ENCODE results near the gene IL18. TPM values are rescaled to one million over a fixed set of nuclear protein-coding genes. Genes with fewer than 3 reads are reported as not detected.
"Not testable (repeated sequence)": the region's sequence is repeated elsewhere in the genome, so short reads cannot be mapped to it uniquely, and the experiment has no call there.

Gene IL18
- total RNA-seq, 2 experiments from 2014 or later = not detected

DNA sequence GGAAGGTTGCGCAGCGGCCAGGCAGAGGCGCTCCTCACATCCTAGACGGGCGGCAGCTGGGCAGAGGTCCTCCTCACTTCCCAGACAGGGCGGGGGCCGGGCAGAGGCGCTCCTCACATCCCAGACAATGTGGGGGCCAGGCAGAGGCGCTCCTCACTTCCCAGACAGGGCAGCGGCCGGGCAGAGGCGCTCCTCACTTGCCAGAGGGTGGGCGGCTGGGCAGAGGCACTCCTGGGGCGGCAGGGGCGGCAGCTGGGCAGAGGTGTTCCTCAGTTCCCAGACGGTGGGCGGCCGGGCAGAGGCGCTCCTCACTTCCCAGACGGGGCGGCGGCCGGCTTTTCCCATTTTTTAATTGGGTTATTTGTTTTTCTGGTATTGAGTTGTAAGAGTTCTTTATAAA lies 42.2 kb upstream of the IL18 start:
- Mint-ChIP-seq H3K27ac (no peak overlapping the region), H3K36me3 (ENCODE audit: low read depth) (no peaks in the 10 kb centered on the region), H3K4me3 (no peak overlapping the region), H3K27me3 (peaks cover 2% of the 10 kb centered on the region), H3K9me3 (no peaks in the 10 kb centered on the region), H3K4me1 (ENCODE audit: low read depth) (no peaks in the 10 kb centered on the region)
- POLR2A ChIA-PET = no interaction called here
- intact Hi-C loops (cut with micrococcal nuclease) = no loop called here
- ATAC-seq (no peak), DNase-seq (no peak)
- TF ChIP-seq, protein P1, sequence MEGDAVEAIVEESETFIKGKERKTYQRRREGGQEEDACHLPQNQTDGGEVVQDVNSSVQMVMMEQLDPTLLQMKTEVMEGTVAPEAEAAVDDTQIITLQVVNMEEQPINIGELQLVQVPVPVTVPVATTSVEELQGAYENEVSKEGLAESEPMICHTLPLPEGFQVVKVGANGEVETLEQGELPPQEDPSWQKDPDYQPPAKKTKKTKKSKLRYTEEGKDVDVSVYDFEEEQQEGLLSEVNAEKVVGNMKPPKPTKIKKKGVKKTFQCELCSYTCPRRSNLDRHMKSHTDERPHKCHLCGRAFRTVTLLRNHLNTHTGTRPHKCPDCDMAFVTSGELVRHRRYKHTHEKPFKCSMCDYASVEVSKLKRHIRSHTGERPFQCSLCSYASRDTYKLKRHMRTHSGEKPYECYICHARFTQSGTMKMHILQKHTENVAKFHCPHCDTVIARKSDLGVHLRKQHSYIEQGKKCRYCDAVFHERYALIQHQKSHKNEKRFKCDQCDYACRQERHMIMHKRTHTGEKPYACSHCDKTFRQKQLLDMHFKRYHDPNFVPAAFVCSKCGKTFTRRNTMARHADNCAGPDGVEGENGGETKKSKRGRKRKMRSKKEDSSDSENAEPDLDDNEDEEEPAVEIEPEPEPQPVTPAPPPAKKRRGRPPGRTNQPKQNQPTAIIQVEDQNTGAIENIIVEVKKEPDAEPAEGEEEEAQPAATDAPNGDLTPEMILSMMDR (IDR thresholded peaks at IDR 0.05) = no peak
- CTCF ChIA-PET = interaction anchor here (0.8 to 1.2 kb wide), 3 partner anchors 13 to 74 kb away, joined by 3 to 4 read pairs (median 3); partner anchors contain the start of gene BCO2

- Mint-ChIP-seq H3K27me3 (no peaks in the 10 kb centered on the region), H3K36me3 (ENCODE audit: low read depth) (no peaks in the 10 kb centered on the region), H3K9me3 (no peaks in the 10 kb centered on the region), H3K27ac (no peak overlapping the region), H3K4me3 (no peak overlapping the region), H3K4me1 (ENCODE audit: low read depth) (no peaks in the 10 kb centered on the region)
- no peak for DNase-seq
- CTCF ChIA-PET = interaction anchor here (0.7 to 1.4 kb wide), 3 partner anchors 19 to 126 kb away, joined by 3 to 6 read pairs (median 5); no protein-coding TSS in a partner anchor
- intact Hi-C loops (cut with micrococcal nuclease) = no loop called here
- TF ChIP-seq, protein P1 (IDR thresholded peaks at IDR 0.05) = no peak
- ATAC-seq = no peak
- POLR2A ChIA-PET = no interaction called here
Observed at GRCh38 chr11:112200252-112200651, 36.4 kb upstream of the IL18 start.

GRCh38 chr11:112199101-112199500 lies 35.2 kb upstream of the IL18 start:
- POLR2A ChIA-PET, H3K27me3 Mint-ChIP-seq: not testable (repeated sequence)

GRCh38 chr11:112196519-112197087 lies 32.7 kb upstream of the IL18 start:
- Mint-ChIP-seq H3K4me3 (no peak overlapping the region), H3K36me3 (ENCODE audit: low read depth) (no peaks in the 10 kb centered on the region), H3K27ac (no peak overlapping the region), H3K4me1 (ENCODE audit: low read depth) (no peaks in the 10 kb centered on the region), H3K27me3 (no peaks in the 10 kb centered on the region), H3K9me3 (no peaks in the 10 kb centered on the region)
- intact Hi-C loops (cut with micrococcal nuclease) = no loop called here
- DNase-seq (no peak), ATAC-seq (no peak)
- CTCF ChIA-PET = no interaction called here
- POLR2A ChIA-PET = no interaction called here
- TF ChIP-seq, protein P1 (IDR thresholded peaks at IDR 0.05) = no peak

More at GRCh38 chr11:112199101-112199500, 35.2 kb upstream of the IL18 start:
- CTCF ChIA-PET = interaction anchor here (1.0 to 1.4 kb wide), 2 partner anchors 20 to 269 kb away, joined by 4 to 5 read pairs; no protein-coding TSS in a partner anchor
- DNase-seq; ATAC-seq; H3K4me1 Mint-ChIP-seq (ENCODE audit: low read depth); H3K27ac Mint-ChIP-seq; intact Hi-C loops (cut with micrococcal nuclease); H3K9me3 Mint-ChIP-seq; H3K4me3 Mint-ChIP-seq; H3K36me3 Mint-ChIP-seq (ENCODE audit: low read depth): not testable (repeated sequence)

GRCh38 chr11:112195951-112196351 lies 32.1 kb upstream of the IL18 start:
- no peaks in the 10 kb centered on the region for H3K9me3 Mint-ChIP-seq

DNA sequence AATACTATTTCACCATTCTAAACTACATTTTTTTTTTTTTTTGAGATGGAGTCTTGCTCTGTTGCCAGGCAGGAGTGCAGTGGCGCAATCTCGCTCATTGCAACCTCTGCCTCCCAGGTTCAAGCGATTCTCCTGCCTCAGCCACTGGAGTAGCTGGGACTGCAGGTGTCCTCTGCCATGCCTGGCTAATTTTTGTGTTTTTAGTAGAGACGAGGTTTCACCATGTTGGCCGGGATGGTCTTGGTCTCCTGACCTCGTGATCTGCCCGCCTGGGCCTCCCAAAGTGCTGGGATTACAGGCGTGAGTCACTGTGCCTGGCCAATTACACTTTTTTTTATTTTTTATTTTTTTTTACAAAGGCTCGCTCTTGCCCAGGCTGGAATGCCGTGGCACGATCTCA lies 31.2 kb upstream of the IL18 start:
- DNase-seq; POLR2A ChIA-PET; H3K27me3 Mint-ChIP-seq; H3K36me3 Mint-ChIP-seq (ENCODE audit: low read depth); H3K4me3 Mint-ChIP-seq; H3K27ac Mint-ChIP-seq; H3K4me1 Mint-ChIP-seq (ENCODE audit: low read depth); intact Hi-C loops (cut with micrococcal nuclease); ATAC-seq; H3K9me3 Mint-ChIP-seq; CTCF ChIA-PET: not testable (repeated sequence)

More at GRCh38 chr11:112195951-112196351, 32.1 kb upstream of the IL18 start:
- intact Hi-C loops (cut with micrococcal nuclease) = no loop called here
- POLR2A ChIA-PET = no interaction called here
- ATAC-seq = no peak
- no peaks in the 10 kb centered on the region for H3K36me3 Mint-ChIP-seq (ENCODE audit: low read depth)
- no peak overlapping the region for H3K4me3 Mint-ChIP-seq
- no peaks in the 10 kb centered on the region for H3K27me3 Mint-ChIP-seq
- DNase-seq = no peak
- H3K27ac Mint-ChIP-seq = no peak overlapping the region
- no peaks in the 10 kb centered on the region for H3K4me1 Mint-ChIP-seq (ENCODE audit: low read depth)
- CTCF ChIA-PET = no interaction called here
- TF ChIP-seq, protein P1 (IDR thresholded peaks at IDR 0.05) = no peak
